OCI-LY7 (cell line): ENCODE data around the gene IGSF23.

Source experiments
- EZH2phosphoT487 ChIP-seq: fragments of 200-600 bp; sonication (generic); IDR thresholded peaks from 2 replicates; pipeline ENCODE4 v1.6.1; 2018; ENCODE audit warnings: low read depth, borderline replicate concordance, mild to moderate bottlenecking, mixed run types, antibody characterized with exemption, low read length, moderate library complexity, mixed read lengths
- TF ChIP-seq, protein P1 (sequence below): fragments of 200-600 bp; sonication (generic); conservative IDR thresholded peaks from 2 replicates; pipeline ENCODE4 v1.5.1; 2014; ENCODE audit warnings: mild to moderate bottlenecking, antibody characterized with exemption, low read length, moderate library complexity, mixed read lengths

DNA sequence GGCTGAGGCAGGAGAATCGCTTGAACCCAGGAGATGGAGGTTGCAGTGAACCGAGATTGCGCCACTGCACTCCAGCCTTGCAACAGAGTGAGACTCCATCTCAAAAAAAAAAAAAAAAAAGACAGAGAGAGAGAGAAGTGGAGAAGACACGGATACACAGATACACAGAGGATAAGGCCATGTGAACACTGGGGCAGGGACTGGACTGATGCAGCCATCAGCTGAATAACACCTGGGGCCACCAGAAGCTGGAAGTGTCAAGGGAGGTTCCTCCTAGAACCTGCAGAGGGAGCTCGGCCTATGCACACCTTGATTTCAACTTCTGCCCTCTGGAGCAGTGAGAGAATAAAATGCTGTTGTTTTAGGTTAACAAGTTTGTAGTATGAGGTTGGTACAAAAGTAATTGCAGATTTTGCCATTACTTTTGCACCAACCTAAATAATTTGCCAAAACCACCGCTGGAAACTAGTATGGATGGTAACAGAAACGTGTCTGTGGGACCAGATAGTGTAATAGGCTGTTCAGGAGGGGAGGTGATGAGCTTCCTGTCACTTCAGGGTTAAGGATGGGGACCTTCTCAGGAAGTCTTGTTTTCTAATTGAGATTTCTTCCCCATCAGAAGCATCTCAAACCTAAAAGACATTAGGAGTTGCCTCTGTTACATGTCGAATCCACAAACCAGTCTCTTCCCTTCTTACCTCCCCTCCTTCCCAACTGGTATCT, 36.4 kb upstream of the IGSF23 start:
- TF ChIP-seq, protein P1, sequence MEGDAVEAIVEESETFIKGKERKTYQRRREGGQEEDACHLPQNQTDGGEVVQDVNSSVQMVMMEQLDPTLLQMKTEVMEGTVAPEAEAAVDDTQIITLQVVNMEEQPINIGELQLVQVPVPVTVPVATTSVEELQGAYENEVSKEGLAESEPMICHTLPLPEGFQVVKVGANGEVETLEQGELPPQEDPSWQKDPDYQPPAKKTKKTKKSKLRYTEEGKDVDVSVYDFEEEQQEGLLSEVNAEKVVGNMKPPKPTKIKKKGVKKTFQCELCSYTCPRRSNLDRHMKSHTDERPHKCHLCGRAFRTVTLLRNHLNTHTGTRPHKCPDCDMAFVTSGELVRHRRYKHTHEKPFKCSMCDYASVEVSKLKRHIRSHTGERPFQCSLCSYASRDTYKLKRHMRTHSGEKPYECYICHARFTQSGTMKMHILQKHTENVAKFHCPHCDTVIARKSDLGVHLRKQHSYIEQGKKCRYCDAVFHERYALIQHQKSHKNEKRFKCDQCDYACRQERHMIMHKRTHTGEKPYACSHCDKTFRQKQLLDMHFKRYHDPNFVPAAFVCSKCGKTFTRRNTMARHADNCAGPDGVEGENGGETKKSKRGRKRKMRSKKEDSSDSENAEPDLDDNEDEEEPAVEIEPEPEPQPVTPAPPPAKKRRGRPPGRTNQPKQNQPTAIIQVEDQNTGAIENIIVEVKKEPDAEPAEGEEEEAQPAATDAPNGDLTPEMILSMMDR, result peak; percentile 67
- no peak for TF ChIP-seq EZH2phosphoT487
